ENCODE measurements around the gene EXPH5.

The EXPH5 gene

GRCh38 chr11:108541531-108541930 lies 52.0 kb downstream of the EXPH5 start:
- DNase-seq (ENCODE audit: low read depth) = no peak
- no peak overlapping the region for H3K4me3 ChIP-seq (ENCODE audit: low read length)
- no peak for TF ChIP-seq CTCF (IDR thresholded peaks at IDR 0.05; ENCODE audit: insufficient read depth, low read depth, low read length, missing control alignments)

DNA sequence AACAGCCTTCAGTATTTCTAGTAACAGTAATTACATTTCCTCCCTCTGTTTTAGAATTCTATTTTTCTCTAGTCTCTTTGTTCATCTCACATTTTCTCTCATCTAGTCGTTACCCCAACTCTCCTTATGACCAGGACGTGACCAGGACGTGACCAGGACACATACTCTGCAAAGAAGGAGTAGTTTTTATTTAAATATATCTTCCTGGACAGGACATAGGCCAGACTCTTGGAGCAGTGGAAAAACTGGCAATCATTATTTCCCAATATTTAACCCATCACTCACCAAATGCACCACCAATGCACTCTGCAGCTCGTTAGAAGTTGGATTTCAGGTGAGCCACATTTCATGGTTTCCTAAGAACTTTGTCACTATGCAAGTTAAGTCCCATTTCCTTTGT lies 55.1 kb downstream of the EXPH5 start:
- no peak for DNase-seq (ENCODE audit: low read depth)
- no peak for TF ChIP-seq CTCF (IDR thresholded peaks at IDR 0.05; ENCODE audit: insufficient read depth, low read depth, low read length, missing control alignments)

DNA sequence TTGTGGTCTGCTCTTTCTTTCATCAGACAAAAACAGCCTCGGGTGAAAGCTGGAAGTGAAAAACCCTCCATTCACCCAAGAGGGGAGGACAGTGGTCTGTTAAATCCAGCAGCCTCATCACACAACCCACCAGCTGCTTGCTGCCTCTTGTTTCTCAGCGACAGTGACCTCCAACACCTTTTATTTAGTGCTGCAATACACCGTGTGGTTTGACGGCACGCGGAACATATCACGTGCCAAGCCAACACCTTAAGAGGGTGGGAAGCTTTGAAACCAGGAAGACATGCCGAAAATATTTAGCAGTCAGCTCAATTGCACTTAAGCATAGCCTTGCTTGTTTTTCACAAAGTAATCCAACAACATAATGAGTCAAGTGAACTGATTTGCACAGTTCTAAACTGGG lies 55.5 kb downstream of the EXPH5 start:
- TF ChIP-seq CTCF (IDR thresholded peaks at IDR 0.05; ENCODE audit: insufficient read depth, low read depth, low read length, missing control alignments) = no peak
- H3K4me3 ChIP-seq (ENCODE audit: low read length) = peak overlapping the region; percentile 47
- DNase-seq (ENCODE audit: low read depth) = peak; percentile 88

More for the DNA sequence above, 55.1 kb downstream of the EXPH5 start:
- H3K4me3 ChIP-seq (ENCODE audit: low read length) = no peak overlapping the region

DNA sequence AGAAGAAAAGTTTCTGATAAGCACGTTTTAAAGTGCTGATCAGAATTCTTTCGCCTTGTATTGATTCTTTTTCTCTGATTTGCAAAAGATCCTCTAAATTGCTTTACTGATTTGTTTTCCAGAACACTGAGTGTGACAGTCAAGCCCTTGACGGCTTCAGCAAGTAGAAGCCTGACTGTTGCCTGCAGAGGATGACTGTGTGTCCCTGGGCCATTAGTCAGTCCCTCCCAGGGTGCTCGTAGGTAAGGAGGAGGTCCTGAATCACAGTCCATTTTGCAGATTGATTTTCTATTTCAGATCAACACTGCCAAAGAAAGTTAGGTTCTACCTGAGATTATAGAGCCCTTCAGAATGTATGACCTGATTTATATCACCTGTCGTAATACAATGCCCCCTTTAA lies 56.8 kb downstream of the EXPH5 start:
- peak overlapping the region; percentile 47 for H3K4me3 ChIP-seq (ENCODE audit: low read length)

GRCh38 chr11:108535384-108535955 lies 58.1 kb downstream of the EXPH5 start:
- TF ChIP-seq CTCF (IDR thresholded peaks at IDR 0.05; ENCODE audit: insufficient read depth, low read depth, low read length, missing control alignments) = no peak
- DNase-seq (ENCODE audit: low read depth) = no peak
- no peak overlapping the region for H3K4me3 ChIP-seq (ENCODE audit: low read length)

More for the DNA sequence above, 56.8 kb downstream of the EXPH5 start:
- no peak for TF ChIP-seq CTCF (IDR thresholded peaks at IDR 0.05; ENCODE audit: insufficient read depth, low read depth, low read length, missing control alignments)
- peak; percentile 90 for DNase-seq (ENCODE audit: low read depth)

GRCh38 chr11:108534274-108534882 lies 59.2 kb downstream of the EXPH5 start:
- no peak for DNase-seq (ENCODE audit: low read depth)
- H3K4me3 ChIP-seq (ENCODE audit: low read length) = no peak overlapping the region
- no peak for TF ChIP-seq CTCF (IDR thresholded peaks at IDR 0.05; ENCODE audit: insufficient read depth, low read depth, low read length, missing control alignments)

DNA sequence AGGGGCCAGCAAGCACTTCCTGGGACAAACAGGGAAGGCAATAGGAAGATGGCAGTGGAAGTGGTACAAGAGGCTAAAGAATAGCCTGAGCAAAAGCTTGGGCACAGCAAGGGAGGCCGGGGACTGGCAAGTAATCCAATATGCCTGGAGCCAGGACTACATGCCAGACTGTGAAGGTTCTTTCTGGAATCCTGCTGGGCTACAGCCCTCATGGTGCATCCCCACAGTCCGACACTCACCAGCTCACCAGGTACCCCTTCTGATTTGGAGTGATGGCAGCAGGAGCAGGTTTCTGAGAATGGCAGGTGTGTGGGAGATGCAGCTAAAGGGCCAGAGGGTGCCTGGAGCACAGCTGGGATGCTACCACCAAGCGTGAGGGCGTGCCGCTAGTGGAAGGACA lies 63.1 kb downstream of the EXPH5 start:
- no peak overlapping the region for H3K4me3 ChIP-seq (ENCODE audit: low read length)
- no peak for DNase-seq (ENCODE audit: low read depth)
- TF ChIP-seq CTCF (IDR thresholded peaks at IDR 0.05; ENCODE audit: insufficient read depth, low read depth, low read length, missing control alignments) = no peak

All from epithelial cell of esophagus (primary cell).